CD4-positive, alpha-beta T cell treated with Interleukin-17A for 4 hours (primary cell): Measurements from ENCODE around the gene ANKRD49.

ENCODE experiments used
- DNase-seq: peaks from one replicate; pipeline ENCODE4 v3.0.0-alpha.2; 2020; ENCODE audit warnings: mixed read lengths

Gene ANKRD49

DNA sequence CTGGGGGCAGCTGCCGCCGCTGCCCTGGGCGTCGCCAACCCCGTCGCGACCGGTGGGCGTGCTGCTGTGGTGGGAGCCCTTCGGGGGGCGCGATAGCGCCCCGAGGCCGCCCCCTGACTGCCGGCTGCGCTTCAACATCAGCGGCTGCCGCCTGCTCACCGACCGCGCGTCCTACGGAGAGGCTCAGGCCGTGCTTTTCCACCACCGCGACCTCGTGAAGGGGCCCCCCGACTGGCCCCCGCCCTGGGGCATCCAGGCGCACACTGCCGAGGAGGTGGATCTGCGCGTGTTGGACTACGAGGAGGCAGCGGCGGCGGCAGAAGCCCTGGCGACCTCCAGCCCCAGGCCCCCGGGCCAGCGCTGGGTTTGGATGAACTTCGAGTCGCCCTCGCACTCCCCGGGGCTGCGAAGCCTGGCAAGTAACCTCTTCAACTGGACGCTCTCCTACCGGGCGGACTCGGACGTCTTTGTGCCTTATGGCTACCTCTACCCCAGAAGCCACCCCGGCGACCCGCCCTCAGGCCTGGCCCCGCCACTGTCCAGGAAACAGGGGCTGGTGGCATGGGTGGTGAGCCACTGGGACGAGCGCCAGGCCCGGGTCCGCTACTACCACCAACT lies 51.0 kb downstream of the ANKRD49 start:
- no peak for DNase-seq

DNA sequence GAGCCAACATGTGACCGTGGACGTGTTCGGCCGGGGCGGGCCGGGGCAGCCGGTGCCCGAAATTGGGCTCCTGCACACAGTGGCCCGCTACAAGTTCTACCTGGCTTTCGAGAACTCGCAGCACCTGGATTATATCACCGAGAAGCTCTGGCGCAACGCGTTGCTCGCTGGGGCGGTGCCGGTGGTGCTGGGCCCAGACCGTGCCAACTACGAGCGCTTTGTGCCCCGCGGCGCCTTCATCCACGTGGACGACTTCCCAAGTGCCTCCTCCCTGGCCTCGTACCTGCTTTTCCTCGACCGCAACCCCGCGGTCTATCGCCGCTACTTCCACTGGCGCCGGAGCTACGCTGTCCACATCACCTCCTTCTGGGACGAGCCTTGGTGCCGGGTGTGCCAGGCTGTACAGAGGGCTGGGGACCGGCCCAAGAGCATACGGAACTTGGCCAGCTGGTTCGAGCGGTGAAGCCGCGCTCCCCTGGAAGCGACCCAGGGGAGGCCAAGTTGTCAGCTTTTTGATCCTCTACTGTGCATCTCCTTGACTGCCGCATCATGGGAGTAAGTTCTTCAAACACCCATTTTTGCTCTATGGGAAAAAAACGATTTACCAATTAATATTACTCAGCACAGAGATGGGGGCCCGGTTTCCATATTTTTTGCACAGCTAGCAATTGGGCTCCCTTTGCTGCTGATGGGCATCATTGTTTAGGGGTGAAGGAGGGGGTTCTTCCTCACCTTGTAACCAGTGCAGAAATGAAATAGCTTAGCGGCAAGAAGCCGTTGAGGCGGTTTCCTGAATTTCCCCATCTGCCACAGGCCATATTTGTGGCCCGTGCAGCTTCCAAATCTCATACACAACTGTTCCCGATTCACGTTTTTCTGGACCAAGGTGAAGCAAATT lies 51.7 kb downstream of the ANKRD49 start:
- no peak for DNase-seq

DNA sequence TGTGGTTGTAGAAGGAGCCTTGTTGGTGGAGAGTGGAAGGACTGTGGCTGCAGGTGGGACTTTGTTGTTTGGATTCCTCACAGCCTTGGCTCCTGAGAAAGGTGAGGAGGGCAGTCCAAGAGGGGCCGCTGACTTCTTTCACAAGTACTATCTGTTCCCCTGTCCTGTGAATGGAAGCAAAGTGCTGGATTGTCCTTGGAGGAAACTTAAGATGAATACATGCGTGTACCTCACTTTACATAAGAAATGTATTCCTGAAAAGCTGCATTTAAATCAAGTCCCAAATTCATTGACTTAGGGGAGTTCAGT lies 52.3 kb downstream of the ANKRD49 start:
- no peak for DNase-seq

DNA sequence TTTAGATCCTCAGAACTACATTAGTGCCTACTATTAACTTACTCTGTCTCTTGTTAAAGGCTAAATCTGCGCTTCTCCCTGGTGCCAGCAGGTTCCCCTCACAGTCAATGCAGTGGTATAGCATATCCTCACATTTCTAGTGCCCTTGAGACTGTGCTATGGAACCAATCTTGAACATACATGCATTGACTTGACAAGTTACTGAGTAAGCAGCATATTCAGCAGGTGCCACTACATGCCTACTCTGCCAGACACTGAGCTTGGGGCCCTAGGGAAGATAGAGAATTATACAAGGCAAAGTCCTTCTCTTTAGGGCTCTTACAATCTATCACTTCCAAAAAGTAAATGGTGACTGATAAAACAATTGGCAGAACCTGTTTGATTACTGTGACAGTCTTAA lies 53.1 kb downstream of the ANKRD49 start:
- no peak for DNase-seq

DNA sequence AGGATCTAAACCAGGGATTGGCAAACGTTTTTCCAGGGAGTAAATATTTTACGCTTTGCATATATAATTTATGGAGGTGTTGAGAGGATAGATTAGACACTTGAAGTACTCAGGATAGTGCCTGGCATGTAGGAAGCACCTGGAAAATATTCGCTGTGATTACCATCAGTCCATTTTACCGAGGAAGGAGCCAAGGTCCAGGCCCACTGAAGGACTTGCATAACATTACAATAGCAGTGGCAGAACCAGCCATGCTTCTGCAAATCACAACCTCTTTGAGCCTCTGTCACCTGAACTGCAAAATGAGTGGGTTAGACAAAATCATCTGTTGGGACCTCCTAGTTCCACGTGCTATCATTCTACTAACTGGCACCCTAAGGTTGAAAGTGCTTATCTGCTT lies 55.4 kb downstream of the ANKRD49 start:
- DNase-seq = no peak
